Adrenal gland (tissue), 5 donors: ENCODE results near the gene BRIP1.

Experiments
- CTCF ChIP-seq, 6 experiments: fragments of 450-650 bp in 4 of 6; fragments of 200-600 bp in 2 of 6; sonication (generic) in 1 of 6; IDR thresholded peaks; 1 replicate in 5 of 6; 2 replicates in 1 of 6; pipeline versions ENCODE4 v1.5.1 to v1.8.0; 2016 to 2021; ENCODE audit warnings: antibody characterized with exemption in 6 of 6, mild to moderate bottlenecking in 2 of 6, moderate library complexity in 1 of 6
- POLR2A ChIP-seq, 2 donors: fragments of 450-650 bp; IDR thresholded peaks; one replicate each; pipeline ENCODE4 v1.6.1; 2017; ENCODE audit warnings: antibody characterized with exemption in 2 of 2, mild to moderate bottlenecking in 2 of 2, moderate library complexity in 1 of 2
- donor health status: DM: no; HTN: no; CAD: no.

GRCh38 chr17:61744804-61745203 is 118.5 kb downstream of the BRIP1 start:
- TF ChIP-seq CTCF (IDR thresholded peaks at IDR 0.05) (no peak), POLR2A (IDR thresholded peaks at IDR 0.05) (no peak)
